Liver (tissue), 9 donors: ENCODE data around the gene EEF1G. TPM values are rescaled to one million over a fixed set of nuclear protein-coding genes. Genes with fewer than 3 reads are reported as not detected.
"Not testable (repeated sequence)": the region's sequence is repeated elsewhere in the genome, so short reads cannot be mapped to it uniquely, and the experiment has no call there.

ENCODE experiments used
- DNase-seq: peaks from one replicate; pipeline ENCODE4 v3.0.0-alpha.2; 2017; ENCODE audit warnings: low spot score
- H3K27ac ChIP-seq, 2 donors: one replicate each; pipeline ENCODE4 v1.7.0; 2013; ENCODE audit warnings: inconsistent platforms in 2 of 2, low read length in 2 of 2, control low read depth in 1 of 2, low read depth in 1 of 2, mild to moderate bottlenecking in 1 of 2
- H3K27me3 ChIP-seq, 4 donors: one replicate each; pipeline versions ENCODE4 v1.6.1 to v1.7.0; 2013; ENCODE audit warnings: low read length in 3 of 4, inconsistent platforms in 1 of 4, mild to moderate bottlenecking in 1 of 4, moderate library complexity in 1 of 4; ENCODE audit not compliant: control insufficient read depth in 4 of 4, insufficient read depth in 4 of 4
- H3K36me3 ChIP-seq, 4 donors: one replicate each; pipeline versions ENCODE4 v1.6.1 to v1.7.0; 2013; ENCODE audit warnings: low read length in 3 of 4, mild to moderate bottlenecking in 3 of 4, low read depth in 1 of 4, moderate library complexity in 1 of 4; ENCODE audit not compliant: control insufficient read depth in 4 of 4, insufficient read depth in 3 of 4
- H3K4me1 ChIP-seq, 4 donors: one replicate each; pipeline versions ENCODE4 v1.6.1 to v1.7.0; 2013; ENCODE audit warnings: low read length in 3 of 4, mild to moderate bottlenecking in 3 of 4, moderate library complexity in 1 of 4; ENCODE audit not compliant: control insufficient read depth in 4 of 4, insufficient read depth in 4 of 4
- H3K4me3 ChIP-seq, 3 donors: one replicate each; pipeline versions ENCODE4 v1.6.1 to v1.7.0; 2013; ENCODE audit warnings: low read length in 3 of 3, control low read depth in 1 of 3, low read depth in 1 of 3, mild to moderate bottlenecking in 1 of 3
- H3K9ac ChIP-seq, 2 donors: one replicate each; pipeline ENCODE4 v1.7.0; 2013; ENCODE audit warnings: low read length in 2 of 2, mild to moderate bottlenecking in 2 of 2, moderate library complexity in 2 of 2, control low read depth in 1 of 2, low read depth in 1 of 2
- H3K9me3 ChIP-seq, 4 donors: one replicate each; pipeline versions ENCODE4 v1.6.1 to v1.7.0; 2013; ENCODE audit warnings: low read length in 3 of 4; ENCODE audit not compliant: control insufficient read depth in 4 of 4
- CTCF ChIP-seq: fragments of 150-350 bp; IDR thresholded peaks from 2 replicates; pipeline ENCODE4 v1.5.1; 2017; ENCODE audit warnings: improper control_type of control experiment, low read depth, low read length; ENCODE audit not compliant: missing input control
- EGR1 ChIP-seq, 2 donors: IDR thresholded peaks; 2 replicates each; pipeline ENCODE4 v1.6.1; 2016 to 2018; ENCODE audit warnings: antibody characterized with exemption in 2 of 2, low read depth in 2 of 2
- FOXA2 ChIP-seq: IDR thresholded peaks from 2 replicates; pipeline ENCODE4 v1.6.1; 2016; ENCODE audit warnings: antibody characterized with exemption
- HNF4A ChIP-seq, 2 donors: conservative IDR thresholded peaks; 2 replicates each; pipeline ENCODE4 v1.6.1; 2016; ENCODE audit warnings: antibody characterized with exemption in 2 of 2, mild to moderate bottlenecking in 2 of 2
- HNF4G ChIP-seq: IDR thresholded peaks from 2 replicates; pipeline ENCODE4 v1.6.1; 2016; ENCODE audit warnings: antibody characterized with exemption
- JUND ChIP-seq, 2 donors: IDR thresholded peaks; 2 replicates each; pipeline ENCODE4 v1.6.1; 2016; ENCODE audit warnings: antibody characterized with exemption in 2 of 2
- NR2F2 ChIP-seq: IDR thresholded peaks from 2 replicates; pipeline ENCODE4 v1.6.1; 2016; ENCODE audit warnings: antibody characterized with exemption
- RAD21 ChIP-seq, 2 donors: IDR thresholded peaks; 2 replicates each; pipeline ENCODE4 v1.6.1; 2016; ENCODE audit warnings: antibody characterized with exemption in 2 of 2, mild to moderate bottlenecking in 2 of 2
- RXRA ChIP-seq, 2 donors: IDR thresholded peaks; 2 replicates each; pipeline ENCODE4 v1.6.1; 2017 to 2018; ENCODE audit warnings: antibody characterized with exemption in 2 of 2, mild to moderate bottlenecking in 1 of 2
- YY1 ChIP-seq: IDR thresholded peaks from 2 replicates; pipeline ENCODE4 v1.6.1; 2016; ENCODE audit warnings: antibody characterized with exemption, mild to moderate bottlenecking
- WGBS: extraction: QIAGEN DNeasy Blood & Tissue Kit; methylation state at CpG from one replicate; pipeline ENCODE4 v1.1.7; 2013; 5-methylcytosine and 5-hydroxymethylcytosine counted together
- polyA plus RNA-seq, 2 donors: library from polyadenylated mRNA; stranded (reverse) in 1 of 2; unstranded in 1 of 2; fragments of 200-250 nt in 1 of 2; fragments of >200 nt in 1 of 2; fragmentation: Nextera tagmentation in 1 of 2; extraction: Ambion mirVana in 1 of 2; gene quantifications; one replicate each; pipeline versions ENCODE4 v1.2.1 to v1.2.3, GENCODE V29; 2013 to 2015
- total RNA-seq, 2 donors: library from RNA; depleted of rRNA; stranded (reverse); fragments of >200 nt; gene quantifications; one replicate each; pipeline ENCODE4 v1.2.3, GENCODE V29; 2014
- TF ChIP-seq, protein P1 (sequence below): IDR thresholded peaks from 2 replicates; pipeline ENCODE4 v1.6.1; 2016; ENCODE audit warnings: antibody characterized with exemption
- TF ChIP-seq, protein P2 (sequence below): IDR thresholded peaks from 2 replicates; pipeline ENCODE4 v1.6.1; 2016; ENCODE audit warnings: antibody characterized with exemption
- donor health status: healthy.
- donor health status: healthy.
- donor health status: healthy.
- donor health status: healthy.
- donor health status: healthy.

The EEF1G gene
- total and polyA plus RNA-seq, 4 donors: 251 to 640 (median 469) TPM

DNA sequence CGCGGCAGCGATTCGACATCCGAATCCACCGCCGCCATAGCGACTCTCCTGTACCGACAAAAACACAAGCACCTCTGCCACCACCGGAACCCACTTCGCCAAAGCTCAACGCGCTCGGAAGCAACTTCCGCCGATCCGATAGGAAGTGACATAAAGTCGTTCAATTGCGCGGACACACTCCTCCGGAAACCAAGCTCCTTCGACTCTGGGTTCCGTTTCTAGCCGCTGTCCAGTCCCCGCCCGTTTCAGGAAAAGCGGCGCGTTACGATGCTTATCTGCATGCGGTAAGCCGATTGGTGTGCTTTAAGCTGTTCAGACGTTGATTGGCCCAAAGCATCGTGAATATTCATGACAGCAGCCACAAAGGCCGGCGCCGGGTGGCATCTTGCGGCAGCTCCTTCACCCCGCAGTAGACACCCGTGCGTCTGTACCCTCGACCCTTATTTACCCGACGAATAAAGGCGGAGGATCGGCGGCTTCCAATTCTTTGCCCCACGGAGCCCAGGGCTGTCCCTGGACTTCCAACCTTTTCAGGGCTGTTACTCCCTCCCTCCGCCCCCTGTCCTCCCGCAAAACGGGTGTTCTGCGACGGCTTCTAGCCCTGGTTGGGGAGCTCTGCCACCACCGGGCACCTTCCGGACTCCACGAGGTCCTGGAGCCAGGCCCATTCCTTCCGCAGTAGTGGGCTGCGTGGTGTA, 17.9 kb upstream of the EEF1G start, which contains the start of gene TUT1 (continued):
- TF ChIP-seq HNF4A (conservative IDR thresholded peaks at IDR 0.05) (peak; percentile 44 to 48), EGR1 (IDR thresholded peaks at IDR 0.05; ENCODE audit: low read depth in 2 of 2) (peak; percentile 73 to 77), YY1 (peak; percentile 96), JUND (IDR thresholded peaks at IDR 0.05) (peak; percentile 54 to 69), HNF4G (no peak), FOXA2 (peak; percentile 72)
- TF ChIP-seq, protein P1, sequence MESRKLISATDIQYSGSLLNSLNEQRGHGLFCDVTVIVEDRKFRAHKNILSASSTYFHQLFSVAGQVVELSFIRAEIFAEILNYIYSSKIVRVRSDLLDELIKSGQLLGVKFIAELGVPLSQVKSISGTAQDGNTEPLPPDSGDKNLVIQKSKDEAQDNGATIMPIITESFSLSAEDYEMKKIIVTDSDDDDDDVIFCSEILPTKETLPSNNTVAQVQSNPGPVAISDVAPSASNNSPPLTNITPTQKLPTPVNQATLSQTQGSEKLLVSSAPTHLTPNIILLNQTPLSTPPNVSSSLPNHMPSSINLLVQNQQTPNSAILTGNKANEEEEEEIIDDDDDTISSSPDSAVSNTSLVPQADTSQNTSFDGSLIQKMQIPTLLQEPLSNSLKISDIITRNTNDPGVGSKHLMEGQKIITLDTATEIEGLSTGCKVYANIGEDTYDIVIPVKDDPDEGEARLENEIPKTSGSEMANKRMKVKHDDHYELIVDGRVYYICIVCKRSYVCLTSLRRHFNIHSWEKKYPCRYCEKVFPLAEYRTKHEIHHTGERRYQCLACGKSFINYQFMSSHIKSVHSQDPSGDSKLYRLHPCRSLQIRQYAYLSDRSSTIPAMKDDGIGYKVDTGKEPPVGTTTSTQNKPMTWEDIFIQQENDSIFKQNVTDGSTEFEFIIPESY: peak; percentile 90
- TF ChIP-seq, protein P2, sequence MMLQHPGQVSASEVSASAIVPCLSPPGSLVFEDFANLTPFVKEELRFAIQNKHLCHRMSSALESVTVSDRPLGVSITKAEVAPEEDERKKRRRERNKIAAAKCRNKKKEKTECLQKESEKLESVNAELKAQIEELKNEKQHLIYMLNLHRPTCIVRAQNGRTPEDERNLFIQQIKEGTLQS: no peak

DNA sequence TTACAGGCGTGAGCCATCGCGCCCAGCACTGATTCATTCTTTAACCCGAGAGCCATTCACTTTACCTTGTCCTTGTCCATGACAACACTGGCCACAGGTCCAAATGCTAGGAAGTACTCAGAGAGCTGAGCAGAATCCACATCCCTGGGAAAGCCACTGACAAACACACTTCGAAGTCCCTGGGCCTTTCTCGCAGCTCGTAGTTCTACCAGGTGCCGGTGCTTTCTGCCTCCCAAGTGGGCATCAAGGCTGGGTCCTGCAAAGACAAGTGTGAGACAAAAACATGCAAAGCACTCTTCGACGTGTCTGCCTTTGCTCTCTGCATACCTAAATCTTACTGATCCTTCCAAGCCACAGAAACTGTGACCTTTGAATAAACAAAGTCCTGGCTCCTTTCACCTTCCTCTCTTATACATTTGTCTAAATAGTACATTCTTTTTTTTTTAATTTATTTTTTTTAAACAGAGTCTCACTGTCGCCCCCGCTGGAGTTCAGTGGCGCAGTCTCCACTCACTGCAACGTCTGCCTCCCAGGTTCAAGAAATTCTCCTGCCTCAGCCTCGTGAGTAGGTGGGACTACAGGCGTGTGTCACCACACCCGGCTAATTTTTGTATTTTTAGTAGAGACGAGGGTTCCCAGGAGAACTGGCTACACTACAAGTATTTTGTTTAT, 15.4 kb upstream of the EEF1G start:
- no peak for DNase-seq
- no peak overlapping the region for H3K4me3 ChIP-seq
- no peak overlapping the region for H3K9ac ChIP-seq
- peak overlapping the region; percentile 55 to 65 for H3K27ac ChIP-seq
- H3K9me3 ChIP-seq: no peaks in the 10 kb centered on the region
- 73% methylated on average over 18 of the region's 18 CpGs for WGBS
- no peaks in the 10 kb centered on the region for H3K27me3 ChIP-seq
- H3K4me1 ChIP-seq: peaks cover 7 to 45% (median 32%) of the 10 kb centered on the region in 4 donors
- TF ChIP-seq JUND (IDR thresholded peaks at IDR 0.05) (no peak), CTCF (no peak), HNF4G (no peak), RAD21 (IDR thresholded peaks at IDR 0.05) (no peak), EGR1 (IDR thresholded peaks at IDR 0.05; ENCODE audit: low read depth in 2 of 2) (no peak), HNF4A (conservative IDR thresholded peaks at IDR 0.05) (no peak), NR2F2 (no peak), YY1 (no peak), RXRA (IDR thresholded peaks at IDR 0.05) (no peak)
- TF ChIP-seq, protein P1: no peak
- TF ChIP-seq, protein P2: no peak
- H3K36me3 ChIP-seq: peaks cover 8 to 12% (median 10%) of the 10 kb centered on the region in 4 donors

- H3K27ac ChIP-seq, H3K27me3 ChIP-seq, H3K9ac ChIP-seq, H3K4me3 ChIP-seq, H3K9me3 ChIP-seq, DNase-seq: not testable (repeated sequence)
- Histone ChIP-seq H3K36me3 (peaks cover 8 to 25% (median 15%) of the 10 kb centered on the region in 4 donors), H3K4me1 (peaks cover 4 to 32% (median 22%) of the 10 kb centered on the region in 4 donors)
- 93% methylated on average over 7 of the region's 7 CpGs for WGBS
These were observed 11.7 kb upstream of the EEF1G start for GRCh38 chr11:62585356-62585755.

DNA sequence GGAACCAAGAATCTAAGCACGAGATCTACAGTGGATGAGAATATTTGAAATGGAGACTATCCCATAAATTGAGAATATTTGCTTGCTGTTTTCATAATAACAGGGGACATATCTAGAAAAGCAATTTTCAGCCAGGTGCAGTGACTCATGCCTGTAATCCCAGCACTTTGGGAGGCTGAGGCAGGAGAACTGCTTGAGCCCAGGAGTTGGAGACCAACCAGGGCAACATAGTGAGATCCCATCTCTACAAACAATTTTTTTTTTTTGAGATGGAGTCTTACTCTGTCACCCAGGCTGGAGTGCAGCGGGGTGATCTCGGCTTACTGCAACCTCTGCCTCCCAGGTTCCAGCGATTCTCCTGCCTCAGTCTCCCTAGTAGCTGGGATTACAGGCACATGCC, 8.0 kb upstream of the EEF1G start:
- not testable (repeated sequence) for H3K27ac ChIP-seq, DNase-seq, H3K4me3 ChIP-seq, H3K27me3 ChIP-seq, H3K4me1 ChIP-seq, H3K9ac ChIP-seq, H3K9me3 ChIP-seq
- H3K36me3 ChIP-seq: peaks cover 11 to 44% (median 25%) of the 10 kb centered on the region in 4 donors
- 97% methylated on average over 4 of the region's 4 CpGs for WGBS
